Limb (tissue), 2 donors: Measurements from ENCODE around the gene GSG1.

ENCODE experiments used
- DNase-seq, 2 donors: peaks; one replicate each; pipeline ENCODE4 v3.0.0-alpha.2; 2016; ENCODE audit errors: extremely low spot score in 2 of 2

The GSG1 gene

GRCh38 chr12:13103391-13104033 is at the start of gene GSG1:
Gene GSG1, minus strand, starts transcription at chr12:13103667. Its CDS starts 155 bp downstream, at chr12:13103512.
- DNase-seq, result no peak

GRCh38 chr12:13153180-13153579 is 49.7 kb upstream of the GSG1 start:
- DNase-seq, result no peak

GRCh38 chr12:13152756-13153155 is 49.3 kb upstream of the GSG1 start:
- no peak for DNase-seq

GRCh38 chr12:13152281-13152680 is 48.8 kb upstream of the GSG1 start:
- DNase-seq, result no peak

- no peak for DNase-seq
These were observed 45.9 kb upstream of the GSG1 start for GRCh38 chr12:13149411-13149810.

GRCh38 chr12:13148485-13148847 is 45.0 kb upstream of the GSG1 start:
- no peak for DNase-seq

- no peak for DNase-seq
These were observed 44.4 kb upstream of the GSG1 start for GRCh38 chr12:13147688-13148484.

- no peak for DNase-seq
These were observed 43.0 kb upstream of the GSG1 start for GRCh38 chr12:13146336-13146938.

- no peak for DNase-seq
These were observed 40.9 kb upstream of the GSG1 start for GRCh38 chr12:13144266-13144828.

- no peak for DNase-seq
These were observed 39.3 kb upstream of the GSG1 start for GRCh38 chr12:13142747-13143146.

GRCh38 chr12:13141686-13142085 is 38.2 kb upstream of the GSG1 start:
- no peak for DNase-seq

- no peak for DNase-seq
These were observed 32.1 kb upstream of the GSG1 start for GRCh38 chr12:13135371-13136178.

GRCh38 chr12:13133886-13134285 is 30.4 kb upstream of the GSG1 start:
- DNase-seq, result no peak

GRCh38 chr12:13130981-13131380 is 27.5 kb upstream of the GSG1 start:
- DNase-seq, result no peak

- no peak for DNase-seq
These were observed 25.0 kb upstream of the GSG1 start for GRCh38 chr12:13128291-13128965.

- DNase-seq, result no peak
These were observed 24.0 kb upstream of the GSG1 start for GRCh38 chr12:13127444-13127843.

GRCh38 chr12:13126494-13126893 is 23.0 kb upstream of the GSG1 start:
- DNase-seq, result no peak

GRCh38 chr12:13125996-13126395 is 22.5 kb upstream of the GSG1 start:
- no peak for DNase-seq

- no peak for DNase-seq
These were observed 21.4 kb upstream of the GSG1 start for GRCh38 chr12:13124656-13125505.

GRCh38 chr12:13121568-13121967 is 18.1 kb upstream of the GSG1 start:
- DNase-seq, result no peak
